ENCODE data around the gene HIVEP3. TPM values are rescaled to one million over a fixed set of nuclear protein-coding genes. Genes with fewer than 3 reads are reported as not detected.

Gene HIVEP3
- total RNA-seq, 1 experiment from 2014 or later: 6.0 TPM

GRCh38 chr1:41799723-41800122 lies 119.0 kb downstream of the HIVEP3 start:
- Histone ChIP-seq H3K4me1 (ENCODE audit: control insufficient read depth, insufficient read depth, low read length) (no peaks in the 10 kb centered on the region), H3K27ac (ENCODE audit: low read length) (no peak overlapping the region), H3K9me3 (ENCODE audit: control insufficient read depth, insufficient read depth, low read depth, low read length) (no peaks in the 10 kb centered on the region), H3K27me3 (ENCODE audit: control insufficient read depth, insufficient read depth, low read length) (no peaks in the 10 kb centered on the region), H3K36me3 (ENCODE audit: control insufficient read depth, insufficient read depth, low read length) (no peaks in the 10 kb centered on the region), H3K4me3 (ENCODE audit: low read depth in 2 of 2, low read length in 2 of 2) (no peak overlapping the region)
- no peak for ATAC-seq
- no TSS peak for BruUV-seq (replicated peaks)
- ChIA-PET POLR2A (no interaction called here), CTCF (no interaction called here)
- TF ChIP-seq CTCF (IDR thresholded peaks at IDR 0.05): no peak
- TF ChIP-seq SIN3A (IDR thresholded peaks at IDR 0.05; ENCODE audit: borderline replicate concordance, insufficient read depth, low read depth, low read length): no peak
- TF ChIP-seq REST (IDR thresholded peaks at IDR 0.05; ENCODE audit: insufficient read depth in 1 of 2, low read depth in 2 of 2, low read length in 1 of 2): no peak
- no peak for TF ChIP-seq POLR2AphosphoS5 (IDR thresholded peaks at IDR 0.05; ENCODE audit: low read depth, low read length)
- no peak for TF ChIP-seq TCF7L2 (IDR thresholded peaks at IDR 0.05; ENCODE audit: low read depth, low read length)
- intact Hi-C loops (cut with micrococcal nuclease; ENCODE audit: unreplicated experiment): no loop called here
- in situ Hi-C loops (cut with HindIII; ENCODE audit: low pct_unique_long_range_greater_than_20kb, low sequenced_read_pairs): no loop called here
- DNase-seq (ENCODE audit: low read depth, low spot score): no peak

- Histone ChIP-seq H3K9me3 (ENCODE audit: control insufficient read depth, insufficient read depth, low read depth, low read length) (no peaks in the 10 kb centered on the region), H3K27ac (ENCODE audit: low read length) (no peak overlapping the region), H3K36me3 (ENCODE audit: control insufficient read depth, insufficient read depth, low read length) (no peaks in the 10 kb centered on the region), H3K4me3 (ENCODE audit: low read depth in 2 of 2, low read length in 2 of 2) (no peak overlapping the region), H3K27me3 (ENCODE audit: control insufficient read depth, insufficient read depth, low read length) (no peaks in the 10 kb centered on the region), H3K4me1 (ENCODE audit: control insufficient read depth, insufficient read depth, low read length) (no peaks in the 10 kb centered on the region)
- ATAC-seq (no peak), DNase-seq (ENCODE audit: low read depth, low spot score) (no peak)
- ChIA-PET POLR2A (no interaction called here), CTCF (no interaction called here)
- intact Hi-C loops (cut with micrococcal nuclease; ENCODE audit: unreplicated experiment): no loop called here
- BruUV-seq (replicated peaks): no TSS peak
- in situ Hi-C loops (cut with HindIII; ENCODE audit: low pct_unique_long_range_greater_than_20kb, low sequenced_read_pairs): no loop called here
- TF ChIP-seq TCF7L2 (IDR thresholded peaks at IDR 0.05; ENCODE audit: low read depth, low read length) (no peak), REST (IDR thresholded peaks at IDR 0.05; ENCODE audit: insufficient read depth in 1 of 2, low read depth in 2 of 2, low read length in 1 of 2) (no peak), SIN3A (IDR thresholded peaks at IDR 0.05; ENCODE audit: borderline replicate concordance, insufficient read depth, low read depth, low read length) (no peak), CTCF (IDR thresholded peaks at IDR 0.05) (no peak), POLR2AphosphoS5 (IDR thresholded peaks at IDR 0.05; ENCODE audit: low read depth, low read length) (no peak)
These were observed 119.5 kb downstream of the HIVEP3 start for GRCh38 chr1:41799205-41799604.

All from Panc1 (cell line).